ENCODE results near the gene TRMT61A. TPM values are rescaled to one million over a fixed set of nuclear protein-coding genes. Genes with fewer than 3 reads are reported as not detected.

Gene TRMT61A
- total RNA-seq = 10.9 and 12.5 TPM in 2 replicates
- long read RNA-seq, partial matches to known transcripts = 0 of 1 reads
- long read RNA-seq, other reads (novel, unspliced or antisense) = 0 of 1 reads

DNA sequence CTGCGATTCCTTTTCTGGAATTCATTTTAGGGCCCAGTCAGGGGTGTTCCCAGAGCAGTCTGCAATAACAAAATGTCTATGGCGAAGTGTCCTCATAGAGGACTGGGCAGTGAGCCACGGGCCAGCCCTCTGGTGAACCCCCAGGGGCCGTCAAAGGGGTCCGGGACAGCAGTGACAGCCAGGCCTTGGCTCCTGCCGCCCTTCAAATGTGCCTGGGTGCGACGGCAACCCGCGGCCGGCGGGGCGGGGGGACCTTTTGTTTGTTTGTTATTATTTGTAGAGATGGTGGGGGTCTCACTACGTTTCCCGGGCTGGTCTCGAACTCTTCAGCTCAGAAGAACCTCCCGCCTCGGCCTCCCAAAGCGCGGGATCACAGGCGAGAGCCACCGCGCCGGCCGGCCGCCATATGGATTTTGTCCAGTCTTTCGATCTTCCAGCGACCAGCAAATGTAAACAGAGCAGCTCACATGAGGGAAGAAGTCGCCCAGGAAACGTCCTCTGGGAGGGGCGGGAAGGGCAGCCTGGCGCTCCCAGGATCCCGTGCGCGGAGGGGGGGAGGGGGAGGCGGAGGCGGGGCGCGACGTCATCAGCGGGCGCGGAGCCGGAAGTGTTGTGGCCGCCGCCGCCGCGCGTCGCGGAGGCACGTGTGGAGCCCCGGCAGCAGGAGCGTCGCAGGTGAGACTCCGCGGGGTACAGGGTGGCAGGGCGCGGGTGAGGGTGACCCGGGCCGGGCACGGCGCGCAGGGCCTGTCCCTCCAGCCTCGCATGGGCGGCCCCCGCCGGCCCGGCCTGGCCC, at the start of gene TRMT61A:
TRMT61A (plus strand) TSS at position 610 of the 796 bp plus-strand sequence. CDS start 783 bp downstream, outside the sequence.
- no peak for TF ChIP-seq CTCF (conservative IDR thresholded peaks at IDR 0.05)
- Mint-ChIP-seq H3K4me3 (peak within 1 kb of the TSS; percentile 93), H3K27ac (ENCODE audit: unreplicated experiment) (peak within 1 kb of the TSS; percentile 99), H3K9me3 (no peaks in the 10 kb centered on the region), H3K27me3 (ENCODE audit: low read depth) (peaks cover 6% of the 10 kb centered on the region), H3K4me1 (peaks cover 32% of the 10 kb centered on the region), H3K36me3 (ENCODE audit: low read depth) (no peaks in the 10 kb centered on the region)
- DNase-seq (ENCODE audit: low read depth, low spot score) = peak; percentile 70

- peaks cover 13% of the 10 kb centered on the region for H3K4me1 Mint-ChIP-seq
- peaks cover 17% of the 10 kb centered on the region for H3K36me3 Mint-ChIP-seq (ENCODE audit: low read depth)
- TF ChIP-seq CTCF (conservative IDR thresholded peaks at IDR 0.05) = no peak
- H3K4me3 Mint-ChIP-seq = no peak overlapping the region
- no peak overlapping the region for H3K27ac Mint-ChIP-seq (ENCODE audit: unreplicated experiment)
- no peaks in the 10 kb centered on the region for H3K9me3 Mint-ChIP-seq
- no peaks in the 10 kb centered on the region for H3K27me3 Mint-ChIP-seq (ENCODE audit: low read depth)
- no peak for DNase-seq (ENCODE audit: low read depth, low spot score)
Observed at GRCh38 chr14:103480595-103480994, 48.4 kb upstream of the TRMT61A start.

GRCh38 chr14:103483600-103483999, 45.4 kb upstream of the TRMT61A start:
- no peak overlapping the region for H3K27ac Mint-ChIP-seq (ENCODE audit: unreplicated experiment)
- H3K36me3 Mint-ChIP-seq (ENCODE audit: low read depth) = peaks cover 20% of the 10 kb centered on the region
- no peaks in the 10 kb centered on the region for H3K27me3 Mint-ChIP-seq (ENCODE audit: low read depth)
- no peaks in the 10 kb centered on the region for H3K4me1 Mint-ChIP-seq
- H3K4me3 Mint-ChIP-seq = no peak overlapping the region
- DNase-seq (ENCODE audit: low read depth, low spot score) = no peak
- H3K9me3 Mint-ChIP-seq = no peaks in the 10 kb centered on the region
- no peak for TF ChIP-seq CTCF (conservative IDR thresholded peaks at IDR 0.05)

DNA sequence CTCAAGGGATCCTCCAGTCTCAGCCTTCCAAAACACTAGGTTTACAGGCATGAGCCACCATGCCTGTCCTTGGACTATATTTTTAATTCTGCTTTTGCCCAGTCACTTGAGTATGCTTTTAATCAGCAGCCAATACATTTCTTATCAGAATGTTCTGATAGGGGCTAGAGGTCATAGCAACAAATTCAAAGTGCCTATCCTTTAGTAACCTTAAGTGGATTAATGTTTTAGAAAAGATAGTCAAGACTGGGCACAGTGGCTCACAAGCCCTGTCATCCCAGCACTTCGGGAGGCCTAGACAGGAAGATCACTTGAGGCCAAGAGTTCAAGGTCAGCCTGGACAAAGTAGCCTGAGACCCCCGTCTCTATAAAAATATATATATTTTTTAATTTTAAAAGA, 43.5 kb upstream of the TRMT61A start:
- Mint-ChIP-seq H3K4me3 (no peak overlapping the region), H3K36me3 (ENCODE audit: low read depth) (peaks cover 20% of the 10 kb centered on the region), H3K27me3 (ENCODE audit: low read depth) (no peaks in the 10 kb centered on the region), H3K4me1 (no peaks in the 10 kb centered on the region), H3K27ac (ENCODE audit: unreplicated experiment) (no peak overlapping the region), H3K9me3 (no peaks in the 10 kb centered on the region)
- no peak for DNase-seq (ENCODE audit: low read depth, low spot score)
- no peak for TF ChIP-seq CTCF (conservative IDR thresholded peaks at IDR 0.05)

DNA sequence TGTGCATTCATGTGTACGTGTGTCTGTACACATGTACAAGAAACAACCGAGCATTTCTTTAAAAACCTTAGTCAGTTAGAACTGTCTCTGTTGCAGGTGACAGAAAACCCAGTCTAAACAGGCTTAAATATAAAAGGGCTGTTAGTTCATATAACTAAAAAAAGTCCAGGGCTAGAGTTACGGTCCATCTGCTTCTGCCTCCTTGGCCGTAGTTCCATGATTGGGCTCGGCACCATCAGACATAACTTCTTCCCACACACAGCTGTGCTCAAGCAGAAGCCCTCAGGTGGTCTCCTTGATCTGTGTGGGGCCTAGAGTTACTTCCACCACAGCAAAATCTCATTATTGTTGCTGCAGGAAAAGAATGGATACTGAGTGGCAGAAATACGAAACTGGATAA, 40.9 kb upstream of the TRMT61A start:
- no peak for DNase-seq (ENCODE audit: low read depth, low spot score)
- H3K9me3 Mint-ChIP-seq = no peaks in the 10 kb centered on the region
- no peak for TF ChIP-seq CTCF (conservative IDR thresholded peaks at IDR 0.05)
- H3K4me1 Mint-ChIP-seq = no peaks in the 10 kb centered on the region
- H3K27me3 Mint-ChIP-seq (ENCODE audit: low read depth) = no peaks in the 10 kb centered on the region
- peaks cover 8% of the 10 kb centered on the region for H3K36me3 Mint-ChIP-seq (ENCODE audit: low read depth)
- H3K4me3 Mint-ChIP-seq = no peak overlapping the region
- H3K27ac Mint-ChIP-seq (ENCODE audit: unreplicated experiment) = no peak overlapping the region

All from neural crest cell (in vitro differentiated cells).